ENCODE data around the gene PCDHGB5.

GRCh38 chr5:141422742-141423291, 25.1 kb downstream of the PCDHGB5 start:
- TF ChIP-seq EZH2phosphoT487 (conservative IDR thresholded peaks at IDR 0.05; ENCODE audit: low read length) (no peak), CTCF (IDR thresholded peaks at IDR 0.05; ENCODE audit: insufficient read depth, low read length, poor library complexity, severe bottlenecking) (no peak)
